ENCODE measurements around the gene ATP13A5. TPM values are rescaled to one million over a fixed set of nuclear protein-coding genes. Genes with fewer than 3 reads are reported as not detected.
A peak's percentile ranks its signal among the peaks of the same experiment; 100 is the strongest.

ATP13A5 gene
- total and polyA plus RNA-seq, 11 donors, result not detected

DNA sequence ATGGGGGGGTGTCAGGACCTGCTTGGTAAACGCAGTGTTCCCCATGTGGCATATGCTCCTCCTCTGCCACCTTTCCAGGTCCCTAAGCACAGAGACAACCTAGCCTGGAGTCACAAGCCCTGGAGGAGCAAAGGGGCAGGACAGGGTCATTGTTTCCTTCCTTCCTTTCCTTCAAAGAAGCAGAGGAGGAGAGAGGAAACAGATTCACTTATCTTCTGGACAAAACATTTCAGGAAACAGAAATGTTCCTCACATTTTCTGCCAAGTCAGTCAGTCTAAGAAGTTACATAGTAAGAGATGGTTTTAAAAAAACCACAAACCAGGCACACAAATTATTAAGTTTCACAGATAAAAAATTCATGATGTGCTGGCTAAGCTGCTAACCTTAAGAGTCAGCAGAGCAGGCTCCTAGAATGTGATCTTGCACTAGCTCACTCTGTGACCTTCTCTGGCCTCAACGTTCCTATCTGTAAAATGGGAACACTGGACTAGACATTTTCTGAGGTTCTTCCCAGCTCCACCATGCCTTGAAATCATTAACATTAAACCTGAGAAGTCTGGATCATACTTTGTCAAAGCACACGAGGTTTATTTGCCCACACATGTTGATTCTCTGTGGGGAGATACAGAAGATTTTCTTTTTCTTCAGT is 47.9 kb downstream of the ATP13A5 start:
- 70 to 81% (median 77%) methylated on average over 3 of the region's 3 CpGs for WGBS, 4 donors
- no peaks in the 10 kb centered on the region for H3K9me3 ChIP-seq
- no peak overlapping the region for H3K27ac ChIP-seq
- H3K4me3 ChIP-seq, result no peak overlapping the region
- H3K36me3 ChIP-seq, result no peaks in the 10 kb centered on the region
- H3K27me3 ChIP-seq, result no peaks in the 10 kb centered on the region
- peaks cover 0 to 5% (median 0%) of the 10 kb centered on the region in 12 donors for H3K4me1 ChIP-seq
- no peak for DNase-seq
- intact Hi-C loops (cut with DNase I), result no loop called here
- no peak for ATAC-seq
- no peak for TF ChIP-seq POLR2A (IDR thresholded peaks at IDR 0.05)
- TF ChIP-seq, protein P1, sequence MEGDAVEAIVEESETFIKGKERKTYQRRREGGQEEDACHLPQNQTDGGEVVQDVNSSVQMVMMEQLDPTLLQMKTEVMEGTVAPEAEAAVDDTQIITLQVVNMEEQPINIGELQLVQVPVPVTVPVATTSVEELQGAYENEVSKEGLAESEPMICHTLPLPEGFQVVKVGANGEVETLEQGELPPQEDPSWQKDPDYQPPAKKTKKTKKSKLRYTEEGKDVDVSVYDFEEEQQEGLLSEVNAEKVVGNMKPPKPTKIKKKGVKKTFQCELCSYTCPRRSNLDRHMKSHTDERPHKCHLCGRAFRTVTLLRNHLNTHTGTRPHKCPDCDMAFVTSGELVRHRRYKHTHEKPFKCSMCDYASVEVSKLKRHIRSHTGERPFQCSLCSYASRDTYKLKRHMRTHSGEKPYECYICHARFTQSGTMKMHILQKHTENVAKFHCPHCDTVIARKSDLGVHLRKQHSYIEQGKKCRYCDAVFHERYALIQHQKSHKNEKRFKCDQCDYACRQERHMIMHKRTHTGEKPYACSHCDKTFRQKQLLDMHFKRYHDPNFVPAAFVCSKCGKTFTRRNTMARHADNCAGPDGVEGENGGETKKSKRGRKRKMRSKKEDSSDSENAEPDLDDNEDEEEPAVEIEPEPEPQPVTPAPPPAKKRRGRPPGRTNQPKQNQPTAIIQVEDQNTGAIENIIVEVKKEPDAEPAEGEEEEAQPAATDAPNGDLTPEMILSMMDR (IDR thresholded peaks at IDR 0.05), result no peak

DNA sequence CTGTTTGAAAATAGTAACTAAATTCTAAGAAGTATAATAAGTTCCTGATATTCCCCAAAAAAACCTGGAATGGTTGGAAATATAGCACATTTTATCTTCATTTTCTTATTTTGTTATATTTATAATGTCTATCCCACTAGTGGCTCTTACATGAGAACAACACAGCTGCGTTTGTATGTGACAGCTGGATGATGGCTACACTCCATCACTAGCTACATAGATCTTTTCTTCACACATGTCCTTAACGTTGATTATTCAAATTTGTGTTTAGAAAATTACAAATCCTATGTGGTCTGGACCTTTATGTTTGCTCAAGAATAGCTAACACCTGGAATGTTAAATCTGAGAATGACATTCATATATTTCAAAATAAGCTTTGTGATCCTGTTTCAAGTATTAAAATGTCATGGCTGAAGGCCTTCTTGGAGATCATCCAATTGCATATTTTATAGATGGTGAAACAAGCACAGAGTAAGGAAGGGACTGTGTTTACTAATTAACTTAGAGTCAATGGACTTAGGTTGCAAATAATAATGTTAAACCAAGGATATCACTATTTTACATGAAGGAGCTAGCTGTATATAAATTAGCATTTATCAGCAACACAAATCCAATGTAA is 60.8 kb downstream of the ATP13A5 start:
- no peaks in the 10 kb centered on the region for H3K27me3 ChIP-seq
- WGBS, 4 donors, result 65 to 76% (median 73%) methylated on average over 2 of the region's 2 CpGs
- no peaks in the 10 kb centered on the region for H3K9me3 ChIP-seq
- no peak overlapping the region for H3K27ac ChIP-seq
- ATAC-seq, result no peak
- DNase-seq, result no peak
- no peak for TF ChIP-seq POLR2A (IDR thresholded peaks at IDR 0.05)
- TF ChIP-seq, protein P1 (IDR thresholded peaks at IDR 0.05), result no peak
- H3K4me1 ChIP-seq, result no peaks in the 10 kb centered on the region
- no peaks in the 10 kb centered on the region for H3K36me3 ChIP-seq
- no peak overlapping the region for H3K4me3 ChIP-seq
- intact Hi-C loops (cut with DNase I), result no loop called here

DNA sequence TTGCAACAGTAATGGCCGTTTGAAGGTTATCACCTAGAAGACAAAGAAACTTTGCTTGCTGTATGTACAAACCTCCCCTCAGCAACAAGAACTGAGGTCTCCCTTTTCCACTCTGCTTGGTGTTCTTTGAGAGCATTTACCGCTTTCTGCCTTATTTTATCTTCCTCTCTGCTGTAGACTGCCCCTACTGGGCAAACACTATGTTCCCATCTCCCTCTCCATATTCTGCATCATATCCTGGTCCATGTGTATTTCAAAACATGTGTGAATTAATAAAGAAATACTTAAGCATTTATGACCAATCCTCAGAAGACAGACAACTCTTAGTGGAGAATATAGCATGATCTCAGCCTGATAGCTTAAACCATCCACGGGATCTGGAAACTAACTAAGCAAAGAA is 64.4 kb downstream of the ATP13A5 start:
- intact Hi-C loops (cut with DNase I), result no loop called here

More for the DNA sequence above, 64.4 kb downstream of the ATP13A5 start:
- Histone ChIP-seq H3K36me3 (no peaks in the 10 kb centered on the region), H3K27ac (no peak overlapping the region), H3K27me3 (no peaks in the 10 kb centered on the region), H3K9me3 (no peaks in the 10 kb centered on the region), H3K4me1 (peaks cover 0 to 13% (median 3%) of the 10 kb centered on the region in 12 donors), H3K4me3 (no peak overlapping the region)
- DNase-seq (no peak), ATAC-seq (no peak)
- WGBS, 4 donors, result 79 to 95% (median 89%) methylated on average over 3 of the region's 3 CpGs
- no peak for TF ChIP-seq POLR2A (IDR thresholded peaks at IDR 0.05)
- TF ChIP-seq, protein P1 (IDR thresholded peaks at IDR 0.05), result peak in 1 of 12 donors; percentile 9
